CD4-positive, alpha-beta T cell treated with Interleukin-6 for 4 hours (primary cell): ENCODE results near the gene ZKSCAN8.

Experiments
- DNase-seq: peaks from one replicate; pipeline ENCODE4 v3.0.0-alpha.2; 2020; ENCODE audit warnings: mixed read lengths

Gene ZKSCAN8

GRCh38 chr6:28208111-28208659 is 66.5 kb downstream of the ZKSCAN8 start:
- DNase-seq = no peak
